ENCODE measurements around the gene SV2B. TPM values are rescaled to one million over a fixed set of nuclear protein-coding genes. Genes with fewer than 3 reads are reported as not detected.

The SV2B gene
- total RNA-seq, 1 donor from 2014 or later = not detected

GRCh38 chr15:91132079-91132478 is 32.0 kb downstream of the SV2B start:
- Histone ChIP-seq H3K9ac (ENCODE audit: low read length) (no peak overlapping the region), H3K27ac (ENCODE audit: low read depth, low read length) (no peak overlapping the region), H3K4me3 (ENCODE audit: insufficient read depth, low read depth, low read length) (no peak overlapping the region), H3K27me3 (ENCODE audit: insufficient read depth, low read length) (no peaks in the 10 kb centered on the region), H3K36me3 (ENCODE audit: insufficient read depth, low read length) (no peaks in the 10 kb centered on the region), H3K79me2 (ENCODE audit: insufficient read depth, low read length) (no peaks in the 10 kb centered on the region), H4K20me1 (ENCODE audit: insufficient read depth, low read length) (no peaks in the 10 kb centered on the region), H2AFZ (ENCODE audit: low read depth, low read length) (no peak overlapping the region), H3K9me3 (ENCODE audit: insufficient read depth, low read depth, low read length) (no peaks in the 10 kb centered on the region), H3K4me1 (ENCODE audit: insufficient read depth, low read length) (no peaks in the 10 kb centered on the region), H3K4me2 (ENCODE audit: low read length) (no peak overlapping the region)
- Mint-ChIP-seq H3K4me3 (ENCODE audit: unreplicated experiment) (no peak overlapping the region), H3K4me1 (ENCODE audit: low read depth, unreplicated experiment) (no peaks in the 10 kb centered on the region), H3K9me3 (ENCODE audit: unreplicated experiment) (no peaks in the 10 kb centered on the region), H3K27ac (ENCODE audit: unreplicated experiment) (no peak overlapping the region), H3K36me3 (ENCODE audit: low read depth, unreplicated experiment) (no peaks in the 10 kb centered on the region), H3K27me3 (ENCODE audit: low read depth, unreplicated experiment) (peaks cover 8% of the 10 kb centered on the region)
- TF ChIP-seq CTCF (IDR thresholded peaks at IDR 0.05; ENCODE audit: insufficient read depth, low read depth, low read length) = no peak
- no peak for TF ChIP-seq EZH2 (IDR thresholded peaks at IDR 0.05; ENCODE audit: insufficient read depth, low read length)
- no peak for DNase-seq (ENCODE audit: low read depth)
- FAIRE-seq = no peak

- no peak overlapping the region for H3K9ac ChIP-seq (ENCODE audit: low read length)
- Mint-ChIP-seq H3K9me3 (ENCODE audit: unreplicated experiment) (peaks cover 1% of the 10 kb centered on the region), H3K36me3 (ENCODE audit: low read depth, unreplicated experiment) (no peaks in the 10 kb centered on the region), H3K4me3 (ENCODE audit: unreplicated experiment) (no peak overlapping the region), H3K4me1 (ENCODE audit: low read depth, unreplicated experiment) (no peaks in the 10 kb centered on the region), H3K27me3 (ENCODE audit: low read depth, unreplicated experiment) (peaks cover 4% of the 10 kb centered on the region), H3K27ac (ENCODE audit: unreplicated experiment) (no peak overlapping the region)
- no peaks in the 10 kb centered on the region for H3K9me3 ChIP-seq (ENCODE audit: insufficient read depth, low read depth, low read length)
- no peak for DNase-seq (ENCODE audit: low read depth)
- H3K4me1 ChIP-seq (ENCODE audit: insufficient read depth, low read length) = no peaks in the 10 kb centered on the region
- no peaks in the 10 kb centered on the region for H4K20me1 ChIP-seq (ENCODE audit: insufficient read depth, low read length)
- no peak for FAIRE-seq
- no peak overlapping the region for H3K4me3 ChIP-seq (ENCODE audit: insufficient read depth, low read depth, low read length)
- H3K79me2 ChIP-seq (ENCODE audit: insufficient read depth, low read length) = no peaks in the 10 kb centered on the region
- H3K27ac ChIP-seq (ENCODE audit: low read depth, low read length) = no peak overlapping the region
- H3K36me3 ChIP-seq (ENCODE audit: insufficient read depth, low read length) = no peaks in the 10 kb centered on the region
- H2AFZ ChIP-seq (ENCODE audit: low read depth, low read length) = no peak overlapping the region
- H3K27me3 ChIP-seq (ENCODE audit: insufficient read depth, low read length) = no peaks in the 10 kb centered on the region
- TF ChIP-seq EZH2 (IDR thresholded peaks at IDR 0.05; ENCODE audit: insufficient read depth, low read length) (no peak), CTCF (IDR thresholded peaks at IDR 0.05; ENCODE audit: insufficient read depth, low read depth, low read length) (no peak)
- no peak overlapping the region for H3K4me2 ChIP-seq (ENCODE audit: low read length)
These were observed 33.5 kb downstream of the SV2B start for GRCh38 chr15:91133511-91133910.

GRCh38 chr15:91135201-91136130 is 35.4 kb downstream of the SV2B start:
- H4K20me1 ChIP-seq (ENCODE audit: insufficient read depth, low read length) = no peaks in the 10 kb centered on the region
- Mint-ChIP-seq H3K9me3 (ENCODE audit: unreplicated experiment) (peaks cover 1% of the 10 kb centered on the region), H3K4me1 (ENCODE audit: low read depth, unreplicated experiment) (no peaks in the 10 kb centered on the region), H3K27ac (ENCODE audit: unreplicated experiment) (no peak overlapping the region), H3K4me3 (ENCODE audit: unreplicated experiment) (no peak overlapping the region), H3K36me3 (ENCODE audit: low read depth, unreplicated experiment) (no peaks in the 10 kb centered on the region), H3K27me3 (ENCODE audit: low read depth, unreplicated experiment) (peaks cover 4% of the 10 kb centered on the region)
- no peak for FAIRE-seq
- no peaks in the 10 kb centered on the region for H3K36me3 ChIP-seq (ENCODE audit: insufficient read depth, low read length)
- no peaks in the 10 kb centered on the region for H3K27me3 ChIP-seq (ENCODE audit: insufficient read depth, low read length)
- no peak overlapping the region for H3K4me2 ChIP-seq (ENCODE audit: low read length)
- TF ChIP-seq EZH2 (IDR thresholded peaks at IDR 0.05; ENCODE audit: insufficient read depth, low read length) (no peak), CTCF (IDR thresholded peaks at IDR 0.05; ENCODE audit: insufficient read depth, low read depth, low read length) (no peak)
- no peaks in the 10 kb centered on the region for H3K79me2 ChIP-seq (ENCODE audit: insufficient read depth, low read length)
- no peak overlapping the region for H3K9ac ChIP-seq (ENCODE audit: low read length)
- no peaks in the 10 kb centered on the region for H3K4me1 ChIP-seq (ENCODE audit: insufficient read depth, low read length)
- DNase-seq (ENCODE audit: low read depth) = no peak
- no peak overlapping the region for H3K27ac ChIP-seq (ENCODE audit: low read depth, low read length)
- no peak overlapping the region for H3K4me3 ChIP-seq (ENCODE audit: insufficient read depth, low read depth, low read length)
- H3K9me3 ChIP-seq (ENCODE audit: insufficient read depth, low read depth, low read length) = no peaks in the 10 kb centered on the region
- no peak overlapping the region for H2AFZ ChIP-seq (ENCODE audit: low read depth, low read length)

All from astrocyte (in vitro differentiated cells and primary cell).